ENCODE data around the gene TCF4. TPM values are rescaled to one million over a fixed set of nuclear protein-coding genes. Genes with fewer than 3 reads are reported as not detected.

TCF4 gene
- total RNA-seq, 1 experiment from 2014 or later: 2.3 TPM

DNA sequence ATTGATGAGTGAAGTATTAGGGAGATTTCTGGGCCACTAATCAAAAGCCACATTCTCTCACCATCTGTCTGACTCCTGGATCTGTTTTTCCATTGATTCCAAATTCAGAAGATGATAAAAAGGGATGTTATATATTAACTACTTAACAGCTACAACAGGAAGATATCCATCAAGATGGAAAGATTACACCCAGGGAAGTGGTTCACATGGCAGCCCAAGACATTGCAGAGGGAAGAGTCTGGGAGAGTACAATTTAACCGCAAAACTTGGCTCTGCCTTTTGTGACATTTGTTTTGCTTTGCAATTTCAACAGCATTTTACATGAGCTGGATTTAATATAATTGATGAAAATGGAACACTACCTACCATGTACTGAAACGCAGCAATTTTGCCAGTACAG, 22.5 kb upstream of the TCF4 start:
- POLR2A ChIA-PET: no interaction called here
- no TSS peak for BruUV-seq (replicated peaks)
- intact Hi-C loops (cut with micrococcal nuclease; ENCODE audit: unreplicated experiment): no loop called here

DNA sequence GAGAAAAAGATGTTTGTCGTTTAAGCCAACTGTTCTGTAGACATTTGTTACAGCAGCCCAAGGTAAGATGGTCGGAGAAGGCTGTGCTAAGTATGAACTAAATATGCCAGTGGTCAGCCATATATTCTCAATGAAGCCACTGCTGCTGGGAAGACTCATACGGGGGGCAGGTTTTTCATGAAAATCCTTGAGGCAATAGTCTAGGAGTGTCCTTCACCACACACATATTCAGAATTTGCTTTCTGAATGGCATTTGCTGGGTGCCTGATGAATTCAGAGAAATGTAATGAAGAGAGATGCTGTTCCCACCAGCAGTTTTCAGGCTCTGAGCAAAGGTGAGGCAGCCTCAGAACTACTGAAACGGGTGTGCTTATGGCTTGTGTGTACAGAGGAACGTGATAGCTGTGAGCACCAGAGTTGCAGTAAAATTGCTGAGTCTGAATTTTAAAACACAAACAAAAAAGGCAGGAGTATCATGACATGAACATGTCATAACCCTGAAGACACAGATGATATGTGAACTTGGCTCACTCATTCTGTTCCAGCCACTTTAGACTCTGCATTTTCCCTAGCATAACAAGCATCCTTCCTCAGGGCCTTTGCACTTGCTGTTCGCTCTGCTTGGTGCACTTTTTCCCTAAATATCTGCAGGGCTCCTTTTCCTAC, 21.3 kb upstream of the TCF4 start:
- BruUV-seq (replicated peaks): no TSS peak
- CTCF ChIA-PET: no interaction called here
- intact Hi-C loops (cut with micrococcal nuclease; ENCODE audit: unreplicated experiment): no loop called here
- TF ChIP-seq SIN3A (IDR thresholded peaks at IDR 0.05; ENCODE audit: borderline replicate concordance, insufficient read depth, low read depth, low read length): no peak
- TF ChIP-seq, protein P1, sequence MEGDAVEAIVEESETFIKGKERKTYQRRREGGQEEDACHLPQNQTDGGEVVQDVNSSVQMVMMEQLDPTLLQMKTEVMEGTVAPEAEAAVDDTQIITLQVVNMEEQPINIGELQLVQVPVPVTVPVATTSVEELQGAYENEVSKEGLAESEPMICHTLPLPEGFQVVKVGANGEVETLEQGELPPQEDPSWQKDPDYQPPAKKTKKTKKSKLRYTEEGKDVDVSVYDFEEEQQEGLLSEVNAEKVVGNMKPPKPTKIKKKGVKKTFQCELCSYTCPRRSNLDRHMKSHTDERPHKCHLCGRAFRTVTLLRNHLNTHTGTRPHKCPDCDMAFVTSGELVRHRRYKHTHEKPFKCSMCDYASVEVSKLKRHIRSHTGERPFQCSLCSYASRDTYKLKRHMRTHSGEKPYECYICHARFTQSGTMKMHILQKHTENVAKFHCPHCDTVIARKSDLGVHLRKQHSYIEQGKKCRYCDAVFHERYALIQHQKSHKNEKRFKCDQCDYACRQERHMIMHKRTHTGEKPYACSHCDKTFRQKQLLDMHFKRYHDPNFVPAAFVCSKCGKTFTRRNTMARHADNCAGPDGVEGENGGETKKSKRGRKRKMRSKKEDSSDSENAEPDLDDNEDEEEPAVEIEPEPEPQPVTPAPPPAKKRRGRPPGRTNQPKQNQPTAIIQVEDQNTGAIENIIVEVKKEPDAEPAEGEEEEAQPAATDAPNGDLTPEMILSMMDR (IDR thresholded peaks at IDR 0.05): no peak
- TF ChIP-seq, protein P2, sequence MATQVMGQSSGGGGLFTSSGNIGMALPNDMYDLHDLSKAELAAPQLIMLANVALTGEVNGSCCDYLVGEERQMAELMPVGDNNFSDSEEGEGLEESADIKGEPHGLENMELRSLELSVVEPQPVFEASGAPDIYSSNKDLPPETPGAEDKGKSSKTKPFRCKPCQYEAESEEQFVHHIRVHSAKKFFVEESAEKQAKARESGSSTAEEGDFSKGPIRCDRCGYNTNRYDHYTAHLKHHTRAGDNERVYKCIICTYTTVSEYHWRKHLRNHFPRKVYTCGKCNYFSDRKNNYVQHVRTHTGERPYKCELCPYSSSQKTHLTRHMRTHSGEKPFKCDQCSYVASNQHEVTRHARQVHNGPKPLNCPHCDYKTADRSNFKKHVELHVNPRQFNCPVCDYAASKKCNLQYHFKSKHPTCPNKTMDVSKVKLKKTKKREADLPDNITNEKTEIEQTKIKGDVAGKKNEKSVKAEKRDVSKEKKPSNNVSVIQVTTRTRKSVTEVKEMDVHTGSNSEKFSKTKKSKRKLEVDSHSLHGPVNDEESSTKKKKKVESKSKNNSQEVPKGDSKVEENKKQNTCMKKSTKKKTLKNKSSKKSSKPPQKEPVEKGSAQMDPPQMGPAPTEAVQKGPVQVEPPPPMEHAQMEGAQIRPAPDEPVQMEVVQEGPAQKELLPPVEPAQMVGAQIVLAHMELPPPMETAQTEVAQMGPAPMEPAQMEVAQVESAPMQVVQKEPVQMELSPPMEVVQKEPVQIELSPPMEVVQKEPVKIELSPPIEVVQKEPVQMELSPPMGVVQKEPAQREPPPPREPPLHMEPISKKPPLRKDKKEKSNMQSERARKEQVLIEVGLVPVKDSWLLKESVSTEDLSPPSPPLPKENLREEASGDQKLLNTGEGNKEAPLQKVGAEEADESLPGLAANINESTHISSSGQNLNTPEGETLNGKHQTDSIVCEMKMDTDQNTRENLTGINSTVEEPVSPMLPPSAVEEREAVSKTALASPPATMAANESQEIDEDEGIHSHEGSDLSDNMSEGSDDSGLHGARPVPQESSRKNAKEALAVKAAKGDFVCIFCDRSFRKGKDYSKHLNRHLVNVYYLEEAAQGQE (IDR thresholded peaks at IDR 0.05; ENCODE audit: insufficient read depth in 1 of 2, low read depth in 2 of 2, low read length in 1 of 2): no peak
- TF ChIP-seq TCF7L2 (IDR thresholded peaks at IDR 0.05; ENCODE audit: low read depth, low read length): no peak
- TF ChIP-seq POLR2AphosphoS5 (IDR thresholded peaks at IDR 0.05; ENCODE audit: low read depth, low read length): no peak
- H3K27me3 ChIP-seq (ENCODE audit: control insufficient read depth, insufficient read depth, low read length): no peaks in the 10 kb centered on the region
- in situ Hi-C loops (cut with HindIII; ENCODE audit: low pct_unique_long_range_greater_than_20kb, low sequenced_read_pairs): no loop called here
- no peaks in the 10 kb centered on the region for H3K4me1 ChIP-seq (ENCODE audit: control insufficient read depth, insufficient read depth, low read length)
- DNase-seq (ENCODE audit: low read depth, low spot score) (no peak), ATAC-seq (no peak)
- no peaks in the 10 kb centered on the region for H3K36me3 ChIP-seq (ENCODE audit: control insufficient read depth, insufficient read depth, low read length)
- POLR2A ChIA-PET: no interaction called here
- no peak overlapping the region for H3K4me3 ChIP-seq (ENCODE audit: low read depth in 2 of 2, low read length in 2 of 2)
- H3K9me3 ChIP-seq (ENCODE audit: control insufficient read depth, insufficient read depth, low read depth, low read length): no peaks in the 10 kb centered on the region
- no peak overlapping the region for H3K27ac ChIP-seq (ENCODE audit: low read length)

More for the DNA sequence above, 22.5 kb upstream of the TCF4 start:
- no peak for DNase-seq (ENCODE audit: low read depth, low spot score)
- H3K4me1 ChIP-seq (ENCODE audit: control insufficient read depth, insufficient read depth, low read length): no peaks in the 10 kb centered on the region
- H3K9me3 ChIP-seq (ENCODE audit: control insufficient read depth, insufficient read depth, low read depth, low read length): no peaks in the 10 kb centered on the region
- H3K27me3 ChIP-seq (ENCODE audit: control insufficient read depth, insufficient read depth, low read length): no peaks in the 10 kb centered on the region
- TF ChIP-seq TCF7L2 (IDR thresholded peaks at IDR 0.05; ENCODE audit: low read depth, low read length) (no peak), SIN3A (IDR thresholded peaks at IDR 0.05; ENCODE audit: borderline replicate concordance, insufficient read depth, low read depth, low read length) (no peak), POLR2AphosphoS5 (IDR thresholded peaks at IDR 0.05; ENCODE audit: low read depth, low read length) (no peak)
- TF ChIP-seq, protein P1 (IDR thresholded peaks at IDR 0.05): no peak
- TF ChIP-seq, protein P2 (IDR thresholded peaks at IDR 0.05; ENCODE audit: insufficient read depth in 1 of 2, low read depth in 2 of 2, low read length in 1 of 2): no peak
- H3K27ac ChIP-seq (ENCODE audit: low read length): no peak overlapping the region
- no peaks in the 10 kb centered on the region for H3K36me3 ChIP-seq (ENCODE audit: control insufficient read depth, insufficient read depth, low read length)
- no peak for ATAC-seq
- CTCF ChIA-PET: no interaction called here
- in situ Hi-C loops (cut with HindIII; ENCODE audit: low pct_unique_long_range_greater_than_20kb, low sequenced_read_pairs): no loop called here
- no peak overlapping the region for H3K4me3 ChIP-seq (ENCODE audit: low read depth in 2 of 2, low read length in 2 of 2)

Measured in Panc1 (cell line).